Stimulated activated CD8-positive, alpha-beta memory T cell treated with anti-CD3 and anti-CD28 coated beads, Interleukin-4, amount 100 ng/mL, for 48 hours (primary cell): ENCODE measurements around the gene AFDN.

ENCODE experiments used
- DNase-seq: peaks from one replicate; pipeline ENCODE4 v3.0.0-alpha.2; 2020

Gene AFDN, protein sequence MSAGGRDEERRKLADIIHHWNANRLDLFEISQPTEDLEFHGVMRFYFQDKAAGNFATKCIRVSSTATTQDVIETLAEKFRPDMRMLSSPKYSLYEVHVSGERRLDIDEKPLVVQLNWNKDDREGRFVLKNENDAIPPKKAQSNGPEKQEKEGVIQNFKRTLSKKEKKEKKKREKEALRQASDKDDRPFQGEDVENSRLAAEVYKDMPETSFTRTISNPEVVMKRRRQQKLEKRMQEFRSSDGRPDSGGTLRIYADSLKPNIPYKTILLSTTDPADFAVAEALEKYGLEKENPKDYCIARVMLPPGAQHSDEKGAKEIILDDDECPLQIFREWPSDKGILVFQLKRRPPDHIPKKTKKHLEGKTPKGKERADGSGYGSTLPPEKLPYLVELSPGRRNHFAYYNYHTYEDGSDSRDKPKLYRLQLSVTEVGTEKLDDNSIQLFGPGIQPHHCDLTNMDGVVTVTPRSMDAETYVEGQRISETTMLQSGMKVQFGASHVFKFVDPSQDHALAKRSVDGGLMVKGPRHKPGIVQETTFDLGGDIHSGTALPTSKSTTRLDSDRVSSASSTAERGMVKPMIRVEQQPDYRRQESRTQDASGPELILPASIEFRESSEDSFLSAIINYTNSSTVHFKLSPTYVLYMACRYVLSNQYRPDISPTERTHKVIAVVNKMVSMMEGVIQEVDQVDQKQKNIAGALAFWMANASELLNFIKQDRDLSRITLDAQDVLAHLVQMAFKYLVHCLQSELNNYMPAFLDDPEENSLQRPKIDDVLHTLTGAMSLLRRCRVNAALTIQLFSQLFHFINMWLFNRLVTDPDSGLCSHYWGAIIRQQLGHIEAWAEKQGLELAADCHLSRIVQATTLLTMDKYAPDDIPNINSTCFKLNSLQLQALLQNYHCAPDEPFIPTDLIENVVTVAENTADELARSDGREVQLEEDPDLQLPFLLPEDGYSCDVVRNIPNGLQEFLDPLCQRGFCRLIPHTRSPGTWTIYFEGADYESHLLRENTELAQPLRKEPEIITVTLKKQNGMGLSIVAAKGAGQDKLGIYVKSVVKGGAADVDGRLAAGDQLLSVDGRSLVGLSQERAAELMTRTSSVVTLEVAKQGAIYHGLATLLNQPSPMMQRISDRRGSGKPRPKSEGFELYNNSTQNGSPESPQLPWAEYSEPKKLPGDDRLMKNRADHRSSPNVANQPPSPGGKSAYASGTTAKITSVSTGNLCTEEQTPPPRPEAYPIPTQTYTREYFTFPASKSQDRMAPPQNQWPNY (N-terminal part only)

DNA sequence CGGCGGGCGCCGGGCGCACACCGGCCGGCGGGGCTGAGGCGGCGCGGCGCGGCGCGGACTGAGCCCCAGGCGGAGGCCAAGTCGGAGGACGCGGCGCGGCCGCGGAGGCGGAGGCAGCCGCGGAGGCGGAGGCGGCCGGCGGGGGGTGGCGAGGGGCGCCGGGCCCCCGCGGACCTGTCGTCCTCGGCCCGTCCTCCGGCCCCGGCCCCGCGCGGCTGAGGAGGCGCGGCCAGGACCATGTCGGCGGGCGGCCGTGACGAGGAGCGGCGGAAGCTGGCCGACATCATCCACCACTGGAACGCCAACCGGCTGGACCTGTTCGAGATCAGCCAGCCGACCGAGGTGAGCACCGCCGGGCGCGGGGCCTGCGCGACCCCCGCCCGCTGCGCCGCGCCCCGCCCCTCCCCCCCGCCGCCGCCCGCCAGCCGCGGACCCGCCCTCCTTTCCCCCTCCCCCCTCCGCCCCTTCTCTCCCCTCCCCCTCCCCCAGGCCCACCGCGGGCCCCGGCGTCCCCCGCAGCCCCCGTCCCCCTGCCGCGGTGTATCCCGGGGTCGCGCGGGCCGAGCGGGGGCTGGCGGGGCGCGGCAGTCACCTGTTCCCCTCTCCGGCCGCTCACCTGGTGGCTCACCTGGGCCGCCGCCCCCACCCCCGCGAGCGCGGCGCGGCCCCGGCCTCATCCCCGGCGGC, at the start of gene AFDN:
TSS of gene AFDN (plus strand) at position 16 of the 687 bp plus-strand sequence. CDS start at position 238, 222 bp downstream.
- DNase-seq, result peak; percentile 43

DNA sequence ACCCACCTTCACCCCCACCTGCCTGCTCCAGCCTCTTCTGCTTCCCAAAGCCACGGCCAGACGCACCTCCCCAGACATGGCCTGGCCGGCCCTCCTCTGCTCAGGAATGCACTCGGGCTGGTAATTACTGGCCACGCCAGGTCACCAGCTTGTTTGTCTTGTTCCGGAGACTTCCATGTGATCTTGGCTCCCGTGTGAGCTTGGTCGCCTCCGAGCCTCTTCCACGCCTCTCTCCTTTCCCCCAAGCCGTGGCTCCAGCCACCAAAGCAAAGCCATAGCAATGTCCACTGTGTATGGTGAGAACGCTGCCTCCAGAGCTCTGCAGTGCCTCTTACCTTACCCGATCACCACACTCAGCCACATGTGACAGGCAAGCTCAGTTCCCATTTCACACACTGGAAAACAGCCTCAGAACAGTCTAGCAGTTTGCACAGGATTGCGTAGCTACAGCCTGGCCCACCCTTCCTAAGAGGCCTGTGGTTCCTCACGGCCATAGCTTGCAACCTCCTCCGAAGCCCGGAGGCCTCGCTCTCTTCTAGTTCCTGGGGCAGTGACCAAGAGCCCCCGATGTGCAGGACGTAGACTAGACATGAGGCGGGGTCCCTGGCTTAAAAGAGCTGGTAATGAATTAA, 48.1 kb upstream of the AFDN start:
- DNase-seq, result no peak

DNA sequence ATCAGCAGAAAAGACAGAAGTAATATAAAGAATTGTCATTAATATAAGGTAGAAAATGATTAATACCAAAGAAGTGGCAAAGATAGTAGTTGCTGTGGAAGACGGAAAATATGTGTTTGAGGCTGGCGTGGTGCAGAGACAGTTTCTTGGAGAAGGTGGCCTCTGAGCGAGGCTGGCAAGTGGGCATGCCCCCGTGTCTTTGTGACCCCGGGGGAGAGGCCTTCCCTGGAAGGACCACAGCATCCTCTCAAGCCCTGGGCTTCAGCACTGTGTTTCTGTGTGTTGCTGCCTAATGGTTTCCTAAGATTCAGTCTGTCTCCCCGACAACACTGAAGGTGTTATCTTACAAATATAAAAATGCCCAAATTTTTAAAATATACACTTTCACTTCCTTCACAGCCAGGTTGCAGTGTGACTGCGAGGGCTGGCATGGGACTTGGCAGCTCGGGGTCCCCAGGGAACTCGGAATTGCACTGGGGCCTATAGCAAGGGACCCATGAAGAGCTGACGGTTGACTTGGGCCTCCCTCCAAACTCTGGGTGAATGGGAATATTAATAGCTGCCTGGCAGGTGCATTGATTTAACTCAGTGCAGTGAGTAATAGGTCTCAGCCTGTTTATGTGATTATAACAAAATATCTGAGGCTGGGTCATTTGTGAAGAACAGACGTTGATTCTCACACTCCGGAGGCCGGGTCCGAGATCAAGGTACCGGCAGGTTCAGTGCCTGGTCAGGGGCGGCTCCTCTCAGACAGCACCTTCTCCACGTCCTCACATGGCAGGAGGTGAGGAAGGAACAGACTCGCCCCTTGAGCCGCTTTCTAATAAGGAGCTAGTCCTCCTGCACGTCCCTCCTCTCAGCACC, 47.4 kb upstream of the AFDN start:
- no peak for DNase-seq

DNA sequence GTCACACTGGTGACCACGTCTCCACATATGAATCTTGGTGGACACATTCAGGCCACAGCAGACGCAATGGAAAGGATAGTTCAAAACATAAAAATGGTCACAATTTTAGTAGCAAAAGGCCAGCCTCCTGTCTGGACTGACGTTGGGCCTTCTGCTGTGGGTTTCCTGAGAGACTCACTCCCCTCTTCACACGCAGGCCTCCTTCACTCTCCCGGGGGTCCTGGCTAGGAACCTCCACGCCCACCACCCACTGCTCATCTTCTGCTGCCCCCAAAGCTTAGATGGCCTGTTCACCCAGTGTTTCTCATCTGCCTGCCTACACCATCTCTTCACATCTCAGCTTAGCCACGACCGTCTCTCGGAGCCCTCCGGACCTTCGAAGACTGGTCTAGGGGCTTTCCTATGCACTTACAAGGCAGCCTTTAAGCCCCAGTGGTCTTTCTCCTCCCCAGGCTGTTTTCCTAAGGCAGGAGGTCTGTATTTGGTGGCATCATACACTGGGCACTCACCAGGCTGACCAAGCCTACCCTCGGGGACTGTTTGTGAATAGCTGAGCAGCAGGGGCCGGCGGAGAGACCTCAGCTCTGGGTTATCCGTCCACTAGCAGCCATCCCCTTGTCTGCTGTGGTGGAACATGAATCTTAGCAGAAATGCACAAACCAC, 46.6 kb upstream of the AFDN start:
- DNase-seq, result no peak

DNA sequence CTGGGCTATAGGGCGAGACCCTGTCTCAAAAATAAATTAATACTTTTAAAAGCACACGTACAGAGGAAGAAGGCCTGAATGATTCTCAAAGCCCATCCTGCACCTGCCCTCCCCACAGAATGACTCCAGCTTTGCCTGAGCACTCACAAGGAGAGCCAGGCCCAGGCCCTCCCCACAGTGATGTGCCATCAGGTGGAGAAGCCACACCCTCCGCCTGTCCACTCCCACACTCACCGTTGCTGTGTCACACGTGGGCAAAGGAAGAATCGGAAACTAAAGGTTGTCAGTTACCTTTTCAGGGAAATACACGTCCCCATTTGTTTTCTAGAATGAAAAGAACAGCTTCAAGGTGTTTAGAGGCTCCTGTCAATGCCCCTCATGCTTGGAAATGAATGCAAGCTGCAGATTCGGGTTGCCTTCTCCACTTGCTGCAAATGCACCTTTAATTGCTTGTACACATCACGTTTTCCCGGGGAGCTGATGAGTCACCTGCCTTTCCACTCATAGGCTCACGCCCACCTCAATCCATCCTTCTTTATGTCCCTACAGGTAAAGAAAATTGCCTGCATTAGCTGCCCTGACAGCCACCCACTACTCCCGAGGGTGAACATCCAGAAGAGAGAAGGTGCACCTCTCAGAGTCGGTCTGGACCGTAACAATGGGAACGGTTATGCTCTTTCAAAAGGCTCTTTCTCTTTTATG, 45.5 kb upstream of the AFDN start:
- DNase-seq, result no peak

DNA sequence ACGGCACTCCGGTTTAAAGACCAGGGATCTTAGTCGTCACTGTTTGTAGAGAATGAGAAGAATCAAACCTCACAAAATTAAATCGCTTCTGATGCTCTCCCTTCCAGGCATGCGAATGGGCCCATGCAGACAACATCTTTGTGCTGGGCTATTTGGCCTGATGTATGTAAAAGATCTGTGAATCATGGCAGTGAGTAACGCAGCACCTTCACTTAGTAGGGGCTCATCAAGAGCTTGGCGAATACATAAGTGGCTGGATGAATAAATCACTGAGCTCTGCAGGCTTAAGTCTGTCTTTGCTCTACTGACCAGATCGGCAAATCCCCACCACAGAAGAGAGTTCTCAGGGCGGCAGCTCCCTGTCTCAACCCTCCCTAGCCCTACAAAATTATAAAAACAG, 44.8 kb upstream of the AFDN start:
- no peak for DNase-seq

DNA sequence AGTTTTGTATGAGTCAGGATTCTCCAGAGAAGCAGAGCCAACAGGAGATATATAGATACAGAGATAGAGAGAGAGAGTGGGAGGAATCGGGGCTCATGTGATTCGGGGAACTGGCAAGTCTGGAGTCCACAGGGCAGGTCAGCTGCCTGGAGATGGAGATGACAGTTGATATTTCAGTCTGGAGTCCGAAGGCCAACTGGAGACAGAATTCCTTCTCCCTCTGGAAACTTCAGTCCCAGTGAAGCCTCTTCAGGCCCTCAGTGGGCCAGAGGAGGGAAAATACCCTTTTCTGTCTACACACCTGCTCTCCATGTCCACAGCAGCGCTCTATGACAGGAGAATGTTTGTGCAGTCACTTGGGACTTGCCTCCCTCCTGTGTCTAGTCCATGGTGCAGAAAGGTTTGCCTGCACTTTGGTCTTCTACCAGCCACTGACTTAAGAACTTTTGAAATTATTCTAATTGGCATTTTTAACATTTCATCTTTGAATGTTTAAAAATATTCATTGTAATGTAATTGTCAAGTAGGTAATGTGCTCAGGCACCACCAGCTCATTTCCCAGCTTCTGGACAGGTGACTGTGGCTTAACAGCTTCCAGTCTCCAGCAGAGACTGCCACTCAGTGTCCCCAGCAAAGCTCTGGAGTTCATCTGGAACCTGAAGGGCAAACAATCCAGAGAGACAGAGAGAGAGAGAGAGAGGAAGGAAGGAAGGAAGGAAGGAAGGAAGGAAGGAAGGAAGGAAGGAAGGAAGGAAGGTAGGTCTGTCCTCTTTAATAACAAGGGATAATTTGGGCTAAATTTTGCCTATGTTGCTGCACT, 43.8 kb upstream of the AFDN start:
- DNase-seq, result no peak

DNA sequence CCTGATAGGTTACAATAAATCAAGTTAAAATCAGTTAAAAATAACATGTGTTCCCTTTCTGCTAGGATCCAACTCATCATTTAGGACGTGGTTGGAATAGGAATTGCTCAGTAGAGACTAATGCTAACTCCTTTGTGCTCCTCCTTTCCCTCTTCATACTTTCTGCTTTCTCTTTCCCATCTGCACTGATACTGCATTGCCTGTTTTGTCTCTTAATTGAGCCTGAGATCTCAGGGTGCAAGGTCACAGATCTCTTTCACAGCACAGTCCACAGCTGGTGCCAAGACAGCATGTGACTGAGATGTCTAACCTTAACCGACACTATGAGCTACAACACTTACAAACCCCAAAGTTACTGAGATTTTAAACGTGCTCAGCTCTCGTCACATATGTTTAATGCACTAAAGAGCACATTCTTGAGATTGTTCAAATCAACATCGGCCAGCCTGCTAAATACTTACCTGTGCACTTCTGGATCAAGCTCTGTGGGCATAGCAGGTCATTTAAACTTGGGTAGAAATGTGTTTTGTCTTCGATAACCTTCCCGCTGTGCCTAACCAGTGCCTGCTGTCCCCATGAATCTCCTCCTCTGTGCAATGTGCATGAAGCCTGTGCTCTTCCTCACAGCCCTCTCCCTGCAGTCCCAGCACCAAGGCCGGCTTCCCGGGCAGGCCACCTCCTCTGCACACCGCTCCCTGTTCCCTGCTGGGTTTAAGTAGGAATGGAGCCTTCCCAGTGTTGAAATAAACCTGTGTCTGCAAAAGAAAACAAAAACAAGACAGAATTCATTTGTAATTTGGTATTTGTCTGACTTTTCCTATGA, 39.6 kb upstream of the AFDN start:
- no peak for DNase-seq

DNA sequence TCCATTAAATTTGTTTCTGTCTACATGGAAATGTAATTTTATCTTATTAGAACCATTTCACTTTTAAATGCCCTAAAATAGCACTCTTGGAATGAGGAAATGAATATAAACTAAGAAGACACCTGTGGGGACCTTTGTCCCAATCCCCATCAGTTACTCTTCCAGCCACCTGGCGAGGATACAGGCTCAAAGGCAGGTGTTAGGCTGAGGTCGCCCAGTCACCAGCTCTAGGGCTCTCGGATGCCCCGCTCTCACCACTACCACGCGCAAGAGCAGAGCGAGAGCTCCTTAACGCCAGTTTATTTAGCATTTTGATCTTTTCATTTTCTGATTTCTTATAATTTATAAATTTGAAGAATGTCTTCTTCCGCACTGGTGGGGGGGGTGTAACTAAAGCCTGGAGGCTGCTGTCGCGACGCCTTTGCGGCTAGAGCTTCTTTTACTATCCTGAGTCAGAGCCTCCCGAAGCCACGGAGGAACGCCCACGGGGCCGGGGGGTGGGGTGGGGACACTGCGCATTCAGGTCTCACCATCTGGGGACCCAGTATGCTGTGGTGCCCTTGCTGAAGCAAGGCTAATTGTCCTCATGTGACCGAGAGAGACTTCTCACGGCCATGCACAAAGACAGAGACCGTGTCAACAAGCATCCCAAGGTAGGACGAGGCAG, 38.7 kb upstream of the AFDN start:
- no peak for DNase-seq

DNA sequence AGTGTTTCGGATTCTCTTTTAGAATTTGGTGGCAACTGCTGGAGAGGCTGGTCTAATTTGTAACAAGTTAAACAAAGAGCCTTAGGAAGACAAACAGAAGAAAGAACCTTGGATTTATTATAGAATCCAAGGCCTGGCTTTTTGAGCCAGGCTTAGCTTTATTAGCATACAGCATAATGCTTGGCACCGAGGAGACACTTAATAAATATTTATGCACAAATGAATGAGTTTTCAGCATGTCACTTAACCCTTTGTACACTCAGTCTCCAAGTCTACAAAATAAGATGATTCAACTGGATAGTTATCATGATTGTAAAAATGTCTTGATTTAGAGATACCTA, 38.2 kb upstream of the AFDN start:
- no peak for DNase-seq

DNA sequence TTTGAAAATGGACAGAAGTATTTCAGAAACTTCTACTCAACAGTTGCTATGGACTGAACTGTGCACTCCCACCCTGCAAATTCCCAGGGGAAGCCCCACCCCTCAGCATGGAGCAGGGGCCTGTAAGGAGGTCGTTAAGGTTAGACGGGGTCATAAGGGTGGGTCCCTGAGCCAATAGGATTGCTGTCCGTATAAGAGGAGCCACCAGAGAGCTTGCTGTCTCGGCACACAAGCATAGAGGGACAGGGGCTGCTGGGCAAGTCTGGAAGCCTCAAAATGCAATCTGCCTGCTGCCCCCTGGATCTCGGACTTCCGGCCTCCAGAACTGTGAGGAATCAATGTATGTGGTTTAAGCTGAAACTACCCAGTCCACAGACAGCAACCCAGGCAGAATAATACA, 37.4 kb upstream of the AFDN start:
- no peak for DNase-seq

DNA sequence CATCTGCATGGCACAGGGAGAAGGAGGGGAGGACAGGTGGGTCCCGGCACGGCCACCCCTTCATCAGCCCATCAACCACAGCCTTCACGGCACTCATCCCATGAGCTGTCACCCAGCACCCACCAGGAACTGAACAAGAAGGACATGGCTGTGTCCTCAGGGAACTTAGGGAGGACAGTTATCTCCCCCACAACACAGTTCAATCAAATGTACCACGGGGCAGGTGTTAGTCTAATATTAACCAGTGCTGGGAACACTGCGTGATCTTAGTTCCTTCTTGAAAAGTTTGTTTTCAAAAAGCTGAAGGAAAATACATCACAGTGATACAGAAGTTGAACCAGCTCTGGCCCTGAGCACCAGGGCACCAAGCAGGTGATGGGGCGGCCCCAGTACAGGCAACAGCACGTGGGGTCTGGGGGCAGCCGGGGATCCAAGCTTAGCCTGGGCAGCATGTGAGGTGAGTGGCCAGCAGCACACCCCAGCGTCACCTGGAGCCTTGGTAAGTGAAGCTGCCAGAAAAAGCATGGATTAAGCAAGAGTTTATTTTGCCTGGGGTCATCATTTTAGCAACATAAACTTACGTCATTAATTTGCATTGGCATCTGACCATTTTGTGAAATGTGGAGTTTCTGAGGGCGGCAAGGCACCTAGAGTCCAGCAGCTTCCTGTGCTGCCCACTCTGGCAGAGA, 35.5 kb upstream of the AFDN start:
- no peak for DNase-seq

DNA sequence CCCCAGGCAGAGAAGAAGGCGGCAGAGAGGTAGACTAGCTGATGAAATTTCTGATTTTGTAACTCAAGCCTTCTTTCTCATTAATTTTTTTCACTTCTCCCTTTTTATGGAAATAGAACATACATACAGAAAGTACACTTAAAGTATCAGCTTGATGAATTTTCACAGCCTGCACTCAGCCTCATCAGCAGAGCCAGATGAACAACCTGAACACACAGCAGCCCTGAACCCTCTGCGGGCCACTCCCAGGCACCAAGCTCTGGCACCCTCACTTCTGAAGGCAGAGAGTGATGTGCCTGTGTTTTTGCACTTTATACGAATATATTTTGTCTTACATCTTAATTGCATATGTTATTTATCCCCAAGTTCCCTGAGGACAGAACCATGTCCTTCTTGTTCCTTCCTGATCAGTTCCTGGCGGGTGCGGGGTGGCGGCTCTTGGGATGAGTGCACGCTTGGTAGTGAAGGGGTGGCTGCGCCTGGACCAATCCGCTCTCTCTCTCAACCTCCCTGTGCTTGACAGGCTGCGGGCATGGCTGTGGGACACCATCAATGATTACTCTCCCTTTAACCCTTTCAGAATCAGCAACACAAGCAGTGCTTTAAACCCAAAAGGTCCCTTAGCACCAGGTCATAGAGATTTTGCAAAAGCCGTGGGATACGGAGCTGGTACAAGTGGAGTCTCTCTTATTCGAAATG, 34.8 kb upstream of the AFDN start:
- DNase-seq, result no peak

DNA sequence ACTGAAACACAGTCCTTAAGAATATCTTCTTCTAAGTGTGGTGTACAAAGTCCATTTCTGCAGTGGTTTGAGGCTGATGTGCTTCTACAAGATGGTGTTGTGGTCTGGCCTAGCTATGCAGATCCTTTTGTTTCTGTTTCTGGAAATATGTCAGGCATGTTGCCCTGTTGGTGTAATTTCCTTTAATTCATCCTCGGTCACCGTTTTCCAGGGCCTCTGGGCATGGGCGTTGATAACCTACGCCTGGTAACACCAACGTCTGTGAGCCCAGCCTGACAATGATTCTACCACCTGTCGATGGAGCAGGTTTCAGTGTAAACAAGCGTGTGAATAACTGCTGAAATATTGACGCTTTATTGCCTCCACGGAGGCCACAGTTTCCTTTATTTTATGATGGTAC, 33.3 kb upstream of the AFDN start:
- DNase-seq, result no peak

DNA sequence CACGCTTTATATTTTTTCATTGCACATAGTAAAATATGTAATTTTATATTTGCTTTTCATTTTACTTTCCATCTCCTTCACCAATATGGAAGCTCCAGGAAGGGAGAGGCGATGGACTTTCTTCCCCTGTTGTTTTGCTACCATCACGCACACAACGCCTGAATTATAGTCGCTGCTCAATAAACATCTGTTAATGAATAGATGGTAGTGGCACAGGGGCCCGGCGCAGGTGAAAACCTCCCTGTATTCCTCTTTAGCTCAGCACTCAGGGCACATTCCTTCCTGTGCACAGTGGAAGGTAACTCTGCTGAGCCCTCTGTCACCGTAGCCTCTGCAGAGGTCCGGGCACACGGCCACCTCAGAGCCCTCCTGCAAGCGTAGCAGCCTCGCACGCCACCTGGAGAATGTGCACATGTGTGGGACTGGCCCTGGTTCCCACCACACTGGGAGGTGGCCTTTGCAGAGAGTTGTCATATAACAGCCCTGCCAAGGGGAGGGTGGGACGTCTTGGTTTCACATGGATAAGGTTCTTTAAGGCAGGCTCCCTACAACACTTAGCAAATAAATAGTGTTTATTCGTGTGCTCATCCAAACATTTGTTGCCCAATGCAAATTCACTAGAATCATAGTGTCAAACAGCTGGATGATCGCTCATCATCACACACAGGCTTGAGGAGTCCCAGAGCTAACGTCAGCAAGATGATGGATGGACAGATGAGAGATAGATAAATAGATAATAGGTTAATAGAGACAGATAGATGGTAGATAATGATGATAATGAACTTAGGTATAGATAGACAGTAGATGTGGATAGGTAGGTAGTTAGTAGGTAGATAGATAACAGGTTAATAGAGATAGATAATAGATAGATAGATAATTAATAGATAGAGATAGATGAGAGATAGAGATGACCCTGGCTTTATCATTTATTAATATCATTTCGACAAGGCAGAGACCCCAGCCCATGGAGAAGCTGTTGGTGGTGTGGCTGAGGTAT, 32.3 kb upstream of the AFDN start:
- DNase-seq, result no peak
